ENCODE data around the gene EPC1. TPM values are rescaled to one million over a fixed set of nuclear protein-coding genes. Genes with fewer than 3 reads are reported as not detected.

The EPC1 gene
- total and polyA plus RNA-seq, 9 of the 15 experiments (the other 6 are each of a cell fraction or from before 2014, with no cell fraction given), result 7.0 to 43.6 (median 16.1) TPM

- TF ChIP-seq FOXK2 (conservative IDR thresholded peaks at IDR 0.05 in 1 of 2, IDR thresholded peaks at IDR 0.05 in 1 of 2; ENCODE audit: low read depth in 2 of 2), result peak; percentile 38 to 43; a peak in 2 of 4 replicates
- no peak for TF ChIP-seq ZNF778 (CRISPR knock-in tag; IDR thresholded peaks at IDR 0.05)
- no peak for TF ChIP-seq REST (IDR thresholded peaks at IDR 0.05; ENCODE audit: borderline replicate concordance)
- TF ChIP-seq REST (CRISPR knock-in tag; IDR thresholded peaks at IDR 0.05; ENCODE audit: low read depth), result no peak
- TF ChIP-seq ERF (CRISPR knock-in tag; IDR thresholded peaks at IDR 0.05), result no peak
- no peak for TF ChIP-seq CEBPG (CRISPR knock-in tag; IDR thresholded peaks at IDR 0.05)
- TF ChIP-seq CEBPG (tag; conservative IDR thresholded peaks at IDR 0.05 in 1 of 2, IDR thresholded peaks at IDR 0.05 in 1 of 2), result no peak
- no peak for TF ChIP-seq ZNF24 (IDR thresholded peaks at IDR 0.05)
- TF ChIP-seq SMARCC2 (IDR thresholded peaks at IDR 0.05; ENCODE audit: low read depth), result no peak
- TF ChIP-seq GATA2 (CRISPR knock-in tag; IDR thresholded peaks at IDR 0.05), result no peak
- TF ChIP-seq, protein P1, sequence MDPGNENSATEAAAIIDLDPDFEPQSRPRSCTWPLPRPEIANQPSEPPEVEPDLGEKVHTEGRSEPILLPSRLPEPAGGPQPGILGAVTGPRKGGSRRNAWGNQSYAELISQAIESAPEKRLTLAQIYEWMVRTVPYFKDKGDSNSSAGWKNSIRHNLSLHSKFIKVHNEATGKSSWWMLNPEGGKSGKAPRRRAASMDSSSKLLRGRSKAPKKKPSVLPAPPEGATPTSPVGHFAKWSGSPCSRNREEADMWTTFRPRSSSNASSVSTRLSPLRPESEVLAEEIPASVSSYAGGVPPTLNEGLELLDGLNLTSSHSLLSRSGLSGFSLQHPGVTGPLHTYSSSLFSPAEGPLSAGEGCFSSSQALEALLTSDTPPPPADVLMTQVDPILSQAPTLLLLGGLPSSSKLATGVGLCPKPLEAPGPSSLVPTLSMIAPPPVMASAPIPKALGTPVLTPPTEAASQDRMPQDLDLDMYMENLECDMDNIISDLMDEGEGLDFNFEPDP (CRISPR knock-in tag; IDR thresholded peaks at IDR 0.05), result no peak
- TF ChIP-seq C11orf30 (IDR thresholded peaks at IDR 0.05; ENCODE audit: low read depth), result peak; percentile 52
- TF ChIP-seq, protein P2, sequence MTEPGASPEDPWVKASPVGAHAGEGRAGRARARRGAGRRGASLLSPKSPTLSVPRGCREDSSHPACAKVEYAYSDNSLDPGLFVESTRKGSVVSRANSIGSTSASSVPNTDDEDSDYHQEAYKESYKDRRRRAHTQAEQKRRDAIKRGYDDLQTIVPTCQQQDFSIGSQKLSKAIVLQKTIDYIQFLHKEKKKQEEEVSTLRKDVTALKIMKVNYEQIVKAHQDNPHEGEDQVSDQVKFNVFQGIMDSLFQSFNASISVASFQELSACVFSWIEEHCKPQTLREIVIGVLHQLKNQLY (CRISPR knock-in tag; conservative IDR thresholded peaks at IDR 0.05), result no peak
- TF ChIP-seq GTF2F1 (IDR thresholded peaks at IDR 0.05; ENCODE audit: low read depth, low read length), result peak; percentile 77; the same call in 1 of the 2 replicates
- TF ChIP-seq ZNF77 (CRISPR knock-in tag; IDR thresholded peaks at IDR 0.05), result no peak
- no peak for TF ChIP-seq ZNF12 (CRISPR knock-in tag; IDR thresholded peaks at IDR 0.05)
- TF ChIP-seq ELF4 (CRISPR knock-in tag; IDR thresholded peaks at IDR 0.05), result no peak
- no peak for TF ChIP-seq SMARCA4 (IDR thresholded peaks at IDR 0.05)
- TF ChIP-seq NFYB (IDR thresholded peaks at IDR 0.05; ENCODE audit: extremely low read depth, insufficient read length), result peak; percentile 55
Measured at GRCh38 chr10:32378363-32379317, 31.7 kb upstream of the EPC1 start (continued).

Measured in K562 (cell line).